ENCODE measurements around the gene TSEN15. TPM values are rescaled to one million over a fixed set of nuclear protein-coding genes. Genes with fewer than 3 reads are reported as not detected.

The TSEN15 gene
- total RNA-seq, 1 experiment from 2014 or later = 31.1 TPM

GRCh38 chr1:184065559-184065958 lies 14.0 kb downstream of the TSEN15 start:
- ATAC-seq = no peak
- RAD21 ChIA-PET (ENCODE audit: low non-redundant PET in 1 of 2, low total read pairs in 2 of 2, uncharacterized antibody in 2 of 2, unreplicated experiment in 2 of 2) = no interaction called here
- H3K4me1 ChIP-seq (ENCODE audit: control insufficient read depth in 1 of 2, insufficient read depth in 2 of 2, low read length in 2 of 2) = no peaks in the 10 kb centered on the region
- DNase-seq (ENCODE audit: low read depth, low spot score) = no peak
- H3K36me3 ChIP-seq (ENCODE audit: control insufficient read depth in 1 of 2, insufficient read depth in 2 of 2, low read length in 2 of 2) = no peaks in the 10 kb centered on the region
- peaks cover 6% of the 10 kb centered on the region for H3K79me2 ChIP-seq (ENCODE audit: insufficient read depth, low read length)
- H4K20me1 ChIP-seq (ENCODE audit: insufficient read depth) = 0 out of 2 replicates have a peak, but pooled peaks cover 6% of the 10 kb centered on the region
- no peak overlapping the region for H3K9ac ChIP-seq (ENCODE audit: low read length)
- TF ChIP-seq POLR2A (IDR thresholded peaks at IDR 0.05; ENCODE audit: borderline replicate concordance, extremely low read depth, insufficient read depth, insufficient read length) (no peak), RAD21 (IDR thresholded peaks at IDR 0.05; ENCODE audit: low read depth) (no peak), POLR2AphosphoS5 (IDR thresholded peaks at IDR 0.05; ENCODE audit: low read depth, low read length) (no peak), JUND (IDR thresholded peaks at IDR 0.05) (no peak), FOSL1 (IDR thresholded peaks at IDR 0.05; ENCODE audit: low read depth) (no peak), CEBPB (IDR thresholded peaks at IDR 0.05; ENCODE audit: low read depth) (no peak), ZFX (IDR thresholded peaks at IDR 0.05) (no peak), ZBTB33 (IDR thresholded peaks at IDR 0.05; ENCODE audit: extremely low read depth, insufficient replicate concordance, low read length) (no peak), YY1 (IDR thresholded peaks at IDR 0.05; ENCODE audit: extremely low read depth, insufficient replicate concordance, low read depth, low read length) (no peak), SP1 (IDR thresholded peaks at IDR 0.05; ENCODE audit: low read depth) (no peak), EGR1 (IDR thresholded peaks at IDR 0.05; ENCODE audit: low read depth) (no peak), CBX3 (IDR thresholded peaks at IDR 0.05; ENCODE audit: low read depth) (no peak), ATF3 (IDR thresholded peaks at IDR 0.05) (no peak), EZH2 (IDR thresholded peaks at IDR 0.05) (no peak), MAX (IDR thresholded peaks at IDR 0.05) (no peak)
- intact Hi-C loops (cut with micrococcal nuclease) = no loop called here
- BruUV-seq (replicated peaks) = no TSS peak
- no peak overlapping the region for H2AFZ ChIP-seq (ENCODE audit: low read depth, low read length, poor library complexity, severe bottlenecking)
- H3K4me3 ChIP-seq (replicated peaks in 1 of 2; ENCODE audit: low read depth in 1 of 2, low read length in 2 of 2) = no peak overlapping the region
- CTCF ChIA-PET = no interaction called here
- H3K9me2 ChIP-seq (ENCODE audit: insufficient read depth) = no peaks in the 10 kb centered on the region
- no peak overlapping the region for H3K27ac ChIP-seq (ENCODE audit: low read depth, low read length)
- H3K9me3 ChIP-seq (ENCODE audit: control insufficient read depth in 1 of 2, insufficient read depth in 1 of 2, low read depth in 1 of 2, low read length in 2 of 2) = no peaks in the 10 kb centered on the region
- no peaks in the 10 kb centered on the region for H3K27me3 ChIP-seq (ENCODE audit: insufficient read depth, low read length)
- no peak overlapping the region for H3K4me2 ChIP-seq (ENCODE audit: low read length)
- POLR2A ChIA-PET = no interaction called here
